Activated B cell treated with CpG ODN at 0.5 μM for 24 hours (primary cell): Measurements from ENCODE around the gene FBXW7. TPM values are rescaled to one million over a fixed set of nuclear protein-coding genes. Genes with fewer than 3 reads are reported as not detected.

Source experiments
- ATAC-seq: fragments of 200-7000 bp; cut with Tn5 transposase; one replicate; pipeline ENCODE4 v1.10.0; 2021; ENCODE audit warnings: low read depth, mild to moderate bottlenecking, moderate library complexity
- CTCF ChIA-PET: fragments of 350-600 bp; sonication (Branson Sonifier 250); formaldehyde crosslinking; loops from one replicate; lab custom pipeline; 2021; ENCODE audit warnings: antibody characterized with exemption; lab: Charles Lee
- POLR2A ChIA-PET: fragments of 350-600 bp; sonication (Branson Sonifier 250); formaldehyde crosslinking; loops from one replicate; lab custom pipeline; 2021; ENCODE audit warnings: antibody characterized with exemption; lab: Charles Lee
- DNase-seq: peaks from one replicate; pipeline ENCODE4 v3.0.0; 2022
- H3K27ac Mint-ChIP-seq: one replicate; pipeline ENCODE4 v1.8.0; 2020; ENCODE audit warnings: mixed read lengths
- H3K27me3 Mint-ChIP-seq: one replicate; pipeline ENCODE4 v1.8.0; 2021; ENCODE audit warnings: mixed read lengths
- H3K36me3 Mint-ChIP-seq: one replicate; pipeline ENCODE4 v1.8.0; 2021; ENCODE audit warnings: low read depth, mixed read lengths
- H3K4me1 Mint-ChIP-seq: one replicate; pipeline ENCODE4 v1.8.0; 2021; ENCODE audit warnings: mixed read lengths
- H3K4me3 Mint-ChIP-seq: one replicate; pipeline ENCODE4 v1.8.0; 2020; ENCODE audit warnings: mild to moderate bottlenecking, mixed read lengths
- H3K9me3 Mint-ChIP-seq: one replicate; pipeline ENCODE4 v1.8.0; 2020; ENCODE audit warnings: mixed read lengths
- CTCF ChIP-seq: fragments of 200-600 bp; IDR thresholded peaks from one replicate; pipeline ENCODE4 v1.8.0; 2022; ENCODE audit warnings: antibody characterized with exemption, mild to moderate bottlenecking
- intact Hi-C: fragments of 100-400 bp; cut with micrococcal nuclease; formaldehyde crosslinking; loops from one replicate; pipeline ENCODE4 v1.15.1; 2024
- total RNA-seq: library from RNA; stranded (reverse); gene quantifications from 2 replicates; pipeline ENCODE4 v1.2.3, GENCODE V29; 2022

The FBXW7 gene
- total RNA-seq, 1 donor from 2014 or later = 96.5 TPM

GRCh38 chr4:152464030-152464823 lies 71.7 kb downstream of the FBXW7 start:
- Mint-ChIP-seq H3K4me1 (peaks cover 69% of the 10 kb centered on the region), H3K27me3 (no peaks in the 10 kb centered on the region), H3K36me3 (peaks cover 2% of the 10 kb centered on the region), H3K4me3 (peak overlapping the region; percentile 30), H3K9me3 (no peaks in the 10 kb centered on the region), H3K27ac (peak overlapping the region; percentile 83)
- CTCF ChIA-PET = interaction anchor here (1.6 kb wide), 1 partner anchor 37 kb away, joined by 4 read pairs; no protein-coding TSS in a partner anchor
- POLR2A ChIA-PET = no interaction called here
- no peak for TF ChIP-seq CTCF
- ATAC-seq (no peak), DNase-seq (no peak)
- intact Hi-C loops = loop anchor here (2.0 kb wide), 1 partner anchor 21 kb away; no protein-coding TSS in a partner anchor

DNA sequence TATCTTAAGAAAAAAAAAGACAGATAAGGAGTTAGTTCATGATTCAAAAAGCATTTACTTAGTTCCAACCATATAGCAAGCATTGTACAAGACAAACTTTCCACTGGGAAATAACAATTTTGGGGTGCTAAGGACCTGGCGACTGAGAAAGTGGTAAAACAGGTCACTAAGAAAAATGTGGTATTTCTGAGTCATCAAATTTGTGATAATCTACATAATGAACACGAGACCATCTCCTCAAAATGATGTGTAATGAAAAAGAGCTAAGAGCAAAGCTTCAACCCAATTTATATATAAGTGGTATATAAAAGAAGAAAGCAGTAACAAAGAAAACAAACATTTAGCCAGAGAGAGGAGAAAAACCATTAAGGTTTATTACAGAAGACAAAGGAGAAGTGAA lies 72.3 kb downstream of the FBXW7 start:
- Mint-ChIP-seq H3K36me3 (peaks cover 2% of the 10 kb centered on the region), H3K9me3 (no peaks in the 10 kb centered on the region), H3K4me3 (no peak overlapping the region), H3K27ac (peak overlapping the region; percentile 83), H3K4me1 (peaks cover 75% of the 10 kb centered on the region), H3K27me3 (no peaks in the 10 kb centered on the region)
- TF ChIP-seq CTCF = no peak
- DNase-seq = no peak
- intact Hi-C loops = no loop called here
- ChIA-PET CTCF (interaction anchor here (1.6 kb wide), 1 partner anchor 37 kb away, joined by 4 read pairs; no protein-coding TSS in a partner anchor), POLR2A (no interaction called here)
- no peak for ATAC-seq

- TF ChIP-seq CTCF = no peak
- H3K4me1 Mint-ChIP-seq = peaks cover 80% of the 10 kb centered on the region
- H3K27ac Mint-ChIP-seq = peak overlapping the region; percentile 83
- DNase-seq (no peak), ATAC-seq (no peak)
- intact Hi-C loops = no loop called here
- no peak overlapping the region for H3K4me3 Mint-ChIP-seq
- H3K36me3 Mint-ChIP-seq = peaks cover 2% of the 10 kb centered on the region
- H3K9me3 Mint-ChIP-seq = no peaks in the 10 kb centered on the region
- POLR2A ChIA-PET = no interaction called here
- CTCF ChIA-PET = no interaction called here
- H3K27me3 Mint-ChIP-seq = no peaks in the 10 kb centered on the region
These were observed 73.2 kb downstream of the FBXW7 start for GRCh38 chr4:152462695-152463094.

DNA sequence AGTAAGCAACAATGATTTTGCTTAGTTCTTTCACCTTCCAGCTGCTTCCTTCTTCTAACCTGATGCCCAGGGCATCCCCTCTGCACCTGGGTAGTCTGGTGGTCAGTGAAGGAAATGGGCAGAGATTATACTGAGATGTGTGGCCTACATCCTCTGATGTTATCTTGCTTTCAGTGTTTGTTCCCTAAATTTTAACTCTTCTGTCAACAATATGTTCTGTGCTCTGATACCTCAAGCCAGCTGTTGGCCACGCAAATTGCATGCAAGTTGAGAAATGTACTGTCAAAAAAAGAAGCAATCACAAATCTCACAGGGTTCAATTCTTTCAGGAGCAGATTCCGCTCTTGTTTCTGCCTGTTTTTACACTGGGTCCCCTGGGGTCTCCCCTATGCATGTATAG lies 73.8 kb downstream of the FBXW7 start:
- CTCF ChIA-PET = no interaction called here
- H3K4me3 Mint-ChIP-seq = peak overlapping the region; percentile 41
- ATAC-seq = peak; percentile 29

More for the DNA sequence above, 73.8 kb downstream of the FBXW7 start:
- intact Hi-C loops = no loop called here
- DNase-seq = no peak
- POLR2A ChIA-PET = no interaction called here
- no peak for TF ChIP-seq CTCF
- Mint-ChIP-seq H3K4me1 (peaks cover 80% of the 10 kb centered on the region), H3K27ac (peak overlapping the region; percentile 83), H3K9me3 (no peaks in the 10 kb centered on the region), H3K27me3 (no peaks in the 10 kb centered on the region), H3K36me3 (peaks cover 2% of the 10 kb centered on the region)
